Measurements from ENCODE around the gene ARFGAP3.
"Not testable (repeated sequence)": the region's sequence is repeated elsewhere in the genome, so short reads cannot be mapped to it uniquely, and the experiment has no call there.

ARFGAP3 gene

DNA sequence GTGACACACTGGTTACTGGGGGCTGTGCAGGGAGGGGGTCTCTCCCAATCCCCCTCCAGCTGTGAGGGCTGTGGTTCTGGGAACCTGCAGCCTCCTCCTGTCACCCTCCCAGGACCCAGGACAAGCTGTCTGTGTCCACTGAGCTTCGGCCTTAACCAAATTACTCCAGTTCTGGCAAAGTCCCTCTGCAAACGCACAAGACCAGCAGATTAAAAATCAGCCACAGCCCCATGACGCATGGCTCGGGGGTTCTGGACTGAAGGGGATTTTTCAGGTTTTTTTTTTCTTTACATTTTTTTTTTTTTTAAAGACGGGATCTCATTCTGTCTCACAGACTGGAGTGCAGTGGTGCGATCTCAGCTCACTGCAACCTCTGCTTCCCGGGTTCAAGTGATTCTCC is 104.2 kb downstream of the ARFGAP3 start:
- FAIRE-seq (no peak), DNase-seq (ENCODE audit: insufficient read length, low spot score) (no peak)
- no peak for TF ChIP-seq PAX5 (IDR thresholded peaks at IDR 0.05; ENCODE audit: insufficient read depth, low read length, severe bottlenecking)

DNA sequence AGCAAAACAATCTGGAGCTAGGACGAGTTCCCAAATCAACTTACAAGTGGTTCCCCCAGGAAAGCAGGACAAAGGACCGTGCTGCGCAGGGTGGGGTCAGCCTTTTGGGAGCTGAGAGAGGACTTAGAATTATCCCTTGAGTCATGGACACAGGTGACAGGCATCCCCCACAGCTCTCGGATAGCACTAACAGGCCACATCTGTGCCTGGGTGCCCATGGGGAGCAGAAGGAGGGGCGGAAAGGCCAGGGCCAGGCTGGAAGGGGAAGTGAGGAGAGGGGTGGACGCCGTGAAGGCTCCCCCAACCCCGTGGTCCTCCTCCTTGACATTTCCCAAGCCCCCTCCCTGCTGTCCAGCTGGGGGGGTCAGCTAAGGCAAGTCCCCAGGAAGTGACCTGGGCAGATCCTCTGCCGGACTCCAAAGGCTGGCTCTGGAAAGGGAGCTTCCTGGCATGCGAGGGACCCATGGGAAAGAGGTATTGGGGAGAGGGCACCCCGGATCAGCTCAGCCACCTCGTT is 104.8 kb downstream of the ARFGAP3 start:
- FAIRE-seq (peak; percentile 45), DNase-seq (ENCODE audit: insufficient read length, low spot score) (no peak)
- TF ChIP-seq POLR2A (IDR thresholded peaks at IDR 0.05; ENCODE audit: low read depth, low read length): no peak
- no peak for TF ChIP-seq PAX5 (IDR thresholded peaks at IDR 0.05; ENCODE audit: insufficient read depth, low read length, severe bottlenecking)
- TF ChIP-seq POU2F2 (IDR thresholded peaks at IDR 0.05; ENCODE audit: low read depth, low read length): no peak
- peak; percentile 28; the same call in 1 of the 2 replicates for TF ChIP-seq SPI1 (IDR thresholded peaks at IDR 0.05; ENCODE audit: low read depth, low read length)

DNA sequence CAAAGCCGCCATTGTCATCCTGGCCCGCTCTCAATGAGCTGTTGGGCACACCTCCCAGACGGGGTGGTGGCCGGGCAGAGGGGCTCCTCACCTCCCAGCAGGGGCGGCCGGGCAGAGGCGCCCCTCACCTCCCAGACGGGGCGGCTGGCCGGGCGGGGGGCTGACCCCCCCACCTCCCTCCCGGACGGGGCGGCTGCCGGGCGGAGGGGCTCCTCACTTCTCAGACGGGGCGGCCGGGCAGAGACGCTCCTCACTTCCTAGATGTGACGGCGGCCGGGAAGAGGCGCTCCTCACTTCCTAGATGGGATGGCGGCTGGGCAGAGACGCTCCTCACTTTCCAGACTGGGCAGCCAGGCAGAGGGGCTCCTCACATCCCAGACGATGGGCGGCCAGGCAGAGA is 106.7 kb downstream of the ARFGAP3 start:
- not testable (repeated sequence) for DNase-seq (ENCODE audit: insufficient read length, low spot score); FAIRE-seq

DNA sequence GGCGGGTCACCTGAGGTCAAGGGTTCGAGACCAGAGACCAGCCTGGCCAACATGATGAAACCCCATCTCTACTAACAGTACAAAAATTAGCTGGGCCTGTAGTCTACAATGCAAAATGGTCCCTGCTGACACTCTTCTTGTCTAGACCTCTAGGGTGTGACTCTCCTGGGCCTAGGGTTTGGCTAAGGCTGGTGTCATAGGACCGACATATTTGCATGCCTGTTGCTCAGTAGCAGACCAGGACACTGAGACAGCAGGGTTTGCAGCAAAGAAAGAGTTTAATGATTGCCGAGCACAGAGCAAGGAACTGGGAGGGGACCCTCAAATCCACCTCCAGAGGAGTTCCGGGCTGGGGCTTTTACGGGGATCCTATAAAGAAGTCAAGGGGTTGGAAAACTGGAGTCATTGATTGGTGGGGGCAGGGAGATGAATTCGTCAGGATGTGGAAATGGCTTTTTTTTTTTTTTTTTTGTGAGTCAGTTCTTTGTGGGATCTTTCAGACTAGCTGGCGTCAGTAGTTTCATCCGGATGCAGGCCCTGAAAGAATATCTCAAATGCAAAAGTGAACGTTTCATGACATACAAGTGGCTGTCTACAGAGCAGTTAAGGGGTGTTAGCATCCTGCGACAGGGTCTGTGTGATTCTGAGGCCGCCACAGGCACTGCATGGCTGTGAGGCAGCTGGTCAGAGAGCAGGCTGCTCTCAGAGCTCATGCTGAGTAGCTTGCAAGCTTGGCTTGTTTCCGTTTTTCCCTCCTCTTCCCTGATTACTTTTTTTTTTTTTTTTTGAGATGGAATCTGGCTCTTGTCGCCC is 109.2 kb downstream of the ARFGAP3 start:
- peak; percentile 41 for FAIRE-seq
- DNase-seq (ENCODE audit: insufficient read length, low spot score): no peak
- no peak for TF ChIP-seq SPI1 (IDR thresholded peaks at IDR 0.05; ENCODE audit: low read depth, low read length)
- no peak for TF ChIP-seq TAF1 (IDR thresholded peaks at IDR 0.05; ENCODE audit: low read depth, low read length)
- TF ChIP-seq POLR2A (IDR thresholded peaks at IDR 0.05; ENCODE audit: low read depth, low read length): no peak
- no peak for TF ChIP-seq PAX5 (IDR thresholded peaks at IDR 0.05; ENCODE audit: insufficient read depth, low read length, severe bottlenecking)
- no peak for TF ChIP-seq POU2F2 (IDR thresholded peaks at IDR 0.05; ENCODE audit: low read depth, low read length)
- no peak for TF ChIP-seq POLR2AphosphoS5 (IDR thresholded peaks at IDR 0.05; ENCODE audit: low read depth, low read length)

All from GM12891 (cell line).